ENCODE measurements around the gene RAB7B. TPM values are rescaled to one million over a fixed set of nuclear protein-coding genes. Genes with fewer than 3 reads are reported as not detected.

Gene RAB7B
- total RNA-seq, 1 experiment from 2014 or later = 0.22 TPM

- DNase-seq (ENCODE audit: low read depth, low spot score) (no peak), ATAC-seq (no peak)
- CTCF ChIA-PET = no interaction called here
- intact Hi-C loops (cut with micrococcal nuclease) = no loop called here
- H3K9ac ChIP-seq (ENCODE audit: low read length) = no peak overlapping the region
- peaks cover 12 to 31% of the 10 kb centered on the region in 2 experiments for H3K4me1 ChIP-seq (ENCODE audit: control insufficient read depth in 1 of 2, insufficient read depth in 2 of 2, low read length in 2 of 2)
- H3K36me3 ChIP-seq (ENCODE audit: control insufficient read depth in 1 of 2, insufficient read depth in 2 of 2, low read length in 2 of 2) = no peaks in the 10 kb centered on the region
- H3K27ac ChIP-seq (ENCODE audit: low read depth, low read length) = no peak overlapping the region
- no peaks in the 10 kb centered on the region for H3K9me2 ChIP-seq (ENCODE audit: insufficient read depth)
- no peaks in the 10 kb centered on the region for H4K20me1 ChIP-seq (ENCODE audit: insufficient read depth)
- no TSS peak for BruUV-seq (replicated peaks)
- POLR2A ChIA-PET = no interaction called here
- RAD21 ChIA-PET (ENCODE audit: low non-redundant PET in 1 of 2, low total read pairs in 2 of 2, uncharacterized antibody in 2 of 2, unreplicated experiment in 2 of 2) = no interaction called here
- TF ChIP-seq REST (IDR thresholded peaks at IDR 0.05; ENCODE audit: low read depth) (no peak), EGR1 (IDR thresholded peaks at IDR 0.05; ENCODE audit: low read depth) (no peak), FOSL1 (IDR thresholded peaks at IDR 0.05; ENCODE audit: low read depth) (no peak), SRF (IDR thresholded peaks at IDR 0.05; ENCODE audit: low read depth) (no peak), JUND (IDR thresholded peaks at IDR 0.05) (no peak), ZBTB33 (IDR thresholded peaks at IDR 0.05; ENCODE audit: extremely low read depth, insufficient replicate concordance, low read length) (no peak), RAD21 (IDR thresholded peaks at IDR 0.05; ENCODE audit: low read depth) (no peak)
- no peaks in the 10 kb centered on the region for H3K79me2 ChIP-seq (ENCODE audit: insufficient read depth, low read length)
- H2AFZ ChIP-seq (ENCODE audit: low read depth, low read length, poor library complexity, severe bottlenecking) = no peak overlapping the region
- no peak overlapping the region for H3K4me3 ChIP-seq (replicated peaks in 1 of 2; ENCODE audit: low read depth in 1 of 2, low read length in 2 of 2)
- no peak overlapping the region for H3K4me2 ChIP-seq (ENCODE audit: low read length)
- H3K27me3 ChIP-seq (ENCODE audit: insufficient read depth, low read length) = peaks cover 10% of the 10 kb centered on the region; the same call in 1 of the 2 replicates
- no peaks in the 10 kb centered on the region for H3K9me3 ChIP-seq (ENCODE audit: control insufficient read depth in 1 of 2, insufficient read depth in 1 of 2, low read depth in 1 of 2, low read length in 2 of 2)
These were observed 64.5 kb downstream of the RAB7B start for GRCh38 chr1:205938682-205939081.
